MCF 10A (cell line): ENCODE measurements around the gene JRKL. TPM values are rescaled to one million over a fixed set of nuclear protein-coding genes. Genes with fewer than 3 reads are reported as not detected.

ENCODE experiments used
- BruUV-seq: library from RNA; stranded (reverse); fragments of 400-500 nt; replicated peaks from 2 replicates; lab custom pipeline; 2021; lab: Mats Ljungman, UMichigan
- CTCF ChIA-PET: fragments of 300-600 bp; sonication (Branson Sonifier 250); formaldehyde crosslinking; extraction: SDS; loops from one replicate; lab custom pipeline; 2021; ENCODE audit warnings: antibody characterized with exemption, inconsistent platforms; lab: Yijun Ruan, JAX
- POLR2A ChIA-PET: fragments of 300-600, 350-650 bp; sonication (Branson Sonifier 250); formaldehyde crosslinking; extraction: SDS; loops from one replicate; lab custom pipeline; 2020; ENCODE audit warnings: antibody characterized with exemption, inconsistent platforms; lab: Yijun Ruan, JAX
- DNase-seq: peaks from one replicate; pipeline ENCODE4 v3.0.0-alpha.2; 2018; ENCODE audit not compliant: unreplicated experiment
- H3K27ac Mint-ChIP-seq: one replicate; pipeline ENCODE4 v1.8.0; 2022; ENCODE audit warnings: mild to moderate bottlenecking, low read depth, mixed read lengths; ENCODE audit not compliant: unreplicated experiment
- H3K27me3 Mint-ChIP-seq: one replicate; pipeline ENCODE4 v1.8.0; 2022; ENCODE audit warnings: mixed read lengths; ENCODE audit not compliant: insufficient read depth, unreplicated experiment
- H3K36me3 Mint-ChIP-seq: one replicate; pipeline ENCODE4 v1.8.0; 2022; ENCODE audit warnings: mild to moderate bottlenecking, moderate library complexity, mixed read lengths; ENCODE audit not compliant: insufficient read depth, unreplicated experiment
- H3K4me1 Mint-ChIP-seq: one replicate; pipeline ENCODE4 v1.8.0; 2022; ENCODE audit warnings: mixed read lengths; ENCODE audit not compliant: insufficient read depth, unreplicated experiment
- H3K4me3 Mint-ChIP-seq: one replicate; pipeline ENCODE4 v1.8.0; 2022; ENCODE audit warnings: mild to moderate bottlenecking, moderate library complexity, mixed read lengths; ENCODE audit not compliant: unreplicated experiment
- H3K9me3 Mint-ChIP-seq: one replicate; pipeline ENCODE4 v1.8.0; 2022; ENCODE audit warnings: mixed read lengths; ENCODE audit not compliant: unreplicated experiment
- CTCF ChIP-seq: fragments of 200-600 bp; IDR thresholded peaks from one replicate; pipeline ENCODE4 v1.8.0; 2022; ENCODE audit warnings: antibody characterized with exemption, mild to moderate bottlenecking; ENCODE audit not compliant: unreplicated experiment
- intact Hi-C: fragments of 100-400 bp; cut with micrococcal nuclease; formaldehyde crosslinking; loops from 2 replicates; pipeline ENCODE4 v1.14.1; 2022
- total RNA-seq: library from RNA; stranded (reverse); gene quantifications from 2 replicates; pipeline ENCODE4 v1.2.3, GENCODE V29; 2022

The JRKL gene
- total RNA-seq, 1 experiment from 2014 or later: 11.5 TPM

GRCh38 chr11:96384156-96384555 is 5.7 kb upstream of the JRKL start:
- intact Hi-C loops: no loop called here
- POLR2A ChIA-PET: interaction anchor here (0.5 kb wide), 1 partner anchor 33 kb away, joined by 3 read pairs; no protein-coding TSS in a partner anchor
- Mint-ChIP-seq H3K27me3 (no peaks in the 10 kb centered on the region), H3K4me1 (peaks cover 6% of the 10 kb centered on the region), H3K36me3 (peaks cover 21% of the 10 kb centered on the region), H3K27ac (no peak overlapping the region), H3K4me3 (no peak overlapping the region), H3K9me3 (no peaks in the 10 kb centered on the region)
- CTCF ChIA-PET: interaction anchor here (0.7 kb wide), 1 partner anchor 548 kb away, joined by 4 read pairs; no protein-coding TSS in a partner anchor
- TSS peak; percentile 8 for BruUV-seq
- DNase-seq: no peak
- TF ChIP-seq CTCF: no peak

GRCh38 chr11:96385187-96385586 is 4.6 kb upstream of the JRKL start:
- Mint-ChIP-seq H3K9me3 (no peaks in the 10 kb centered on the region), H3K27ac (no peak overlapping the region), H3K36me3 (peaks cover 21% of the 10 kb centered on the region), H3K4me1 (peaks cover 6% of the 10 kb centered on the region), H3K4me3 (no peak overlapping the region), H3K27me3 (no peaks in the 10 kb centered on the region)
- POLR2A ChIA-PET: no interaction called here
- no peak for DNase-seq
- CTCF ChIA-PET: interaction anchor here (0.9 kb wide), 1 partner anchor 9 kb away, joined by 3 read pairs; no protein-coding TSS in a partner anchor
- intact Hi-C loops: no loop called here
- no TSS peak for BruUV-seq
- no peak for TF ChIP-seq CTCF

- intact Hi-C loops: loop anchor here (1.0 to 2.0 kb wide), 2 partner anchors 464 to 553 kb away; partner anchors contain the start of gene MTMR2
- no peak for TF ChIP-seq CTCF
- Mint-ChIP-seq H3K27me3 (no peaks in the 10 kb centered on the region), H3K4me1 (peaks cover 11% of the 10 kb centered on the region), H3K4me3 (peak overlapping the region; percentile 77), H3K27ac (peak overlapping the region; percentile 93), H3K36me3 (peaks cover 9% of the 10 kb centered on the region), H3K9me3 (no peaks in the 10 kb centered on the region)
- TSS peak; percentile 31 for BruUV-seq
- DNase-seq: no peak
- POLR2A ChIA-PET: interaction anchor here (0.5 to 3.5 kb wide), 32 partner anchors 10 to 1682 kb away, joined by 3 to 42 read pairs (median 3); partner anchors contain the start of genes CEP57, FAM76B, MAML2 and SRSF8
- CTCF ChIA-PET: interaction anchor here (0.5 to 3.5 kb wide), 12 partner anchors 46 to 1639 kb away, joined by 3 to 15 read pairs (median 3); partner anchors contain the start of gene MAML2
Observed at GRCh38 chr11:96388891-96389719, 708 bp upstream of the JRKL start.

GRCh38 chr11:96390488-96390792 is 627 bp downstream of the JRKL start:
- H3K4me1 Mint-ChIP-seq: peaks cover 11% of the 10 kb centered on the region
- H3K27me3 Mint-ChIP-seq: no peaks in the 10 kb centered on the region
- DNase-seq: no peak
- intact Hi-C loops: no loop called here
- CTCF ChIA-PET: interaction anchor here (0.7 to 3.5 kb wide), 6 partner anchors 9 to 554 kb away, joined by 3 to 15 read pairs (median 6); partner anchors contain the start of gene MAML2
- peak overlapping the region; percentile 77 for H3K4me3 Mint-ChIP-seq
- POLR2A ChIA-PET: interaction anchor here (0.5 to 3.5 kb wide), 12 partner anchors 11 to 1314 kb away, joined by 3 to 42 read pairs (median 6); partner anchors contain the start of genes CEP57, FAM76B and MAML2
- BruUV-seq: TSS peak; percentile 69
- H3K36me3 Mint-ChIP-seq: peaks cover 4% of the 10 kb centered on the region
- no peak for TF ChIP-seq CTCF
- H3K9me3 Mint-ChIP-seq: no peaks in the 10 kb centered on the region
- H3K27ac Mint-ChIP-seq: peak overlapping the region; percentile 93
